ENCODE data around the gene PNMA8C. TPM values are rescaled to one million over a fixed set of nuclear protein-coding genes. Genes with fewer than 3 reads are reported as not detected.
"Not testable (repeated sequence)": the region's sequence is repeated elsewhere in the genome, so short reads cannot be mapped to it uniquely, and the experiment has no call there.

PNMA8C gene
- total RNA-seq, 1 donor from 2014 or later = 0.53 TPM

- H3K9me3 ChIP-seq = no peaks in the 10 kb centered on the region
- peaks cover 27 to 67% of the 10 kb centered on the region in 2 donors for H3K36me3 ChIP-seq
- TF ChIP-seq CTCF (IDR thresholded peaks at IDR 0.05) = no peak
- DNase-seq (ENCODE audit: low spot score in 2 of 2) = peak in 1 of 2 donors; percentile 48
- H3K27me3 ChIP-seq = no peaks in the 10 kb centered on the region
- peak overlapping the region; percentile 17 to 74 for H3K27ac ChIP-seq
- peaks cover 3 to 26% of the 10 kb centered on the region in 2 donors for H3K4me1 ChIP-seq
- intact Hi-C loops (cut with DNase I) = no loop called here
- no peak overlapping the region for H3K4me3 ChIP-seq
Measured at GRCh38 chr19:46381346-46381745, 47.4 kb downstream of the PNMA8C start.

- intact Hi-C loops (cut with DNase I) = no loop called here
- H3K27me3 ChIP-seq = no peaks in the 10 kb centered on the region
- H3K9me3 ChIP-seq = no peaks in the 10 kb centered on the region
- H3K4me3 ChIP-seq = no peak overlapping the region
- DNase-seq (ENCODE audit: low spot score in 2 of 2) = no peak
- peaks cover 3 to 26% of the 10 kb centered on the region in 2 donors for H3K4me1 ChIP-seq
- TF ChIP-seq CTCF (IDR thresholded peaks at IDR 0.05) = no peak
- H3K27ac ChIP-seq = peak overlapping the region; percentile 22 to 74
- H3K36me3 ChIP-seq = peaks cover 27 to 69% of the 10 kb centered on the region in 2 donors
Measured at GRCh38 chr19:46380690-46381089, 48.0 kb downstream of the PNMA8C start.

GRCh38 chr19:46378268-46378667 is 50.5 kb downstream of the PNMA8C start:
- Histone ChIP-seq H3K9me3 (no peaks in the 10 kb centered on the region), H3K36me3 (peaks cover 15 to 51% of the 10 kb centered on the region in 2 donors), H3K27me3 (no peaks in the 10 kb centered on the region), H3K4me1 (peaks cover 3 to 37% of the 10 kb centered on the region in 2 donors), H3K27ac (peak overlapping the region; percentile 74 to 76), H3K4me3 (no peak overlapping the region)
- TF ChIP-seq CTCF (IDR thresholded peaks at IDR 0.05) = no peak
- intact Hi-C loops (cut with DNase I) = loop anchor here (5.0 kb wide), 1 partner anchor 81 kb away; the partner anchor contains the start of gene HIF3A
- DNase-seq (ENCODE audit: low spot score in 2 of 2) = peak in 1 of 2 donors; percentile 31

- DNase-seq (ENCODE audit: low spot score in 2 of 2) = peak in 1 of 2 donors; percentile 62
- Histone ChIP-seq H3K27me3 (no peaks in the 10 kb centered on the region), H3K27ac (peak overlapping the region; percentile 74 to 76), H3K4me3 (no peak overlapping the region), H3K9me3 (no peaks in the 10 kb centered on the region), H3K36me3 (peaks cover 8 to 33% of the 10 kb centered on the region in 2 donors), H3K4me1 (peaks cover 10 to 47% of the 10 kb centered on the region in 2 donors)
- TF ChIP-seq CTCF (IDR thresholded peaks at IDR 0.05) = no peak
- intact Hi-C loops (cut with DNase I) = loop anchor here (5.0 kb wide), 1 partner anchor 79 kb away; the partner anchor contains the start of gene HIF3A
Measured at GRCh38 chr19:46376241-46377153, 52.2 kb downstream of the PNMA8C start.

GRCh38 chr19:46375476-46376067 is 53.2 kb downstream of the PNMA8C start:
- H3K4me1 ChIP-seq = peaks cover 10 to 47% of the 10 kb centered on the region in 2 donors
- H3K27me3 ChIP-seq, H3K9me3 ChIP-seq, H3K4me3 ChIP-seq: not testable (repeated sequence)
- peaks cover 8 to 27% of the 10 kb centered on the region in 2 donors for H3K36me3 ChIP-seq
- DNase-seq (ENCODE audit: low spot score in 2 of 2) = peak in 1 of 2 donors; percentile 56
- intact Hi-C loops (cut with DNase I) = loop anchor here (5.0 kb wide), 1 partner anchor 78 kb away; the partner anchor contains the start of gene HIF3A
- H3K27ac ChIP-seq = peak overlapping the region; percentile 76 to 85

Other genes with a start within 250 kb of the PNMA8C start
- gene IGFL1, start 199.2 kb downstream of the PNMA8C start, total RNA-seq = not detected
- 591 TPM for gene HIF3A, start 131.9 kb downstream of the PNMA8C start, total RNA-seq
- 96.1 TPM for gene PPP5C, start 81.8 kb downstream of the PNMA8C start, total RNA-seq
- gene CCDC8, start 15.4 kb downstream of the PNMA8C start, total RNA-seq = 10.0 TPM
- 0.53 TPM for gene PNMA8A, start 42.6 kb upstream of the PNMA8C start, total RNA-seq
- gene PNMA8B, start 66.9 kb upstream of the PNMA8C start, total RNA-seq = 15.8 TPM
- gene CALM3, start 172.4 kb upstream of the PNMA8C start, total RNA-seq = 159 TPM
- 120 TPM for gene PTGIR, start 196.2 kb upstream of the PNMA8C start, total RNA-seq
- not detected for gene GNG8, start 207.3 kb upstream of the PNMA8C start, total RNA-seq
- 104 TPM for gene DACT3, start 232.2 kb upstream of the PNMA8C start, total RNA-seq